IMR-90 (cell line): ENCODE data around the gene GPR35. TPM values are rescaled to one million over a fixed set of nuclear protein-coding genes. Genes with fewer than 3 reads are reported as not detected.

Source experiments
- ATAC-seq: fragments of 200-7000 bp; cut with Tn5 transposase; 2 replicates; pipeline ENCODE4 v1.9.1; 2020; ENCODE audit warnings: low read depth, mild to moderate bottlenecking, moderate library complexity
- BruUV-seq: library from RNA; stranded (reverse); fragments of 400-500 nt; replicated peaks from 2 replicates; lab custom pipeline; 2021; lab: Mats Ljungman, UMichigan
- CTCF ChIA-PET: fragments of 300-600 bp; formaldehyde crosslinking; extraction: SDS; loops from one replicate; lab custom pipeline; 2021; ENCODE audit warnings: antibody characterized with exemption; lab: Yijun Ruan, JAX
- POLR2A ChIA-PET: fragments of 300-600 bp; sonication (Branson Sonifier 250); formaldehyde crosslinking; loops from one replicate; lab custom pipeline; 2022; ENCODE audit warnings: antibody characterized with exemption; ENCODE audit not compliant: unreplicated experiment; lab: Charles Lee
- DNase-seq: peaks from one replicate; pipeline ENCODE4 v3.0.0; 2013
- H2AFZ ChIP-seq: replicated peaks from 2 replicates; pipeline ENCODE3; 2013; ENCODE audit warnings: low read length, mild to moderate bottlenecking; ENCODE audit not compliant: poor library complexity
- H2AK5ac ChIP-seq: 2 replicates; pipeline ENCODE4 v1.6.1; 2013; ENCODE audit warnings: low read depth, low read length, inconsistent platforms
- H2AK9ac ChIP-seq: replicated peaks from 2 replicates; pipeline ENCODE3; 2013; ENCODE audit warnings: mild to moderate bottlenecking, low read depth, low read length, moderate library complexity; ENCODE audit not compliant: poor library complexity
- H2BK120ac ChIP-seq: 2 replicates; pipeline ENCODE4 v1.6.1; 2013; ENCODE audit warnings: low read depth, low read length, inconsistent platforms
- H2BK15ac ChIP-seq: 3 replicates; pipeline ENCODE4 v1.6.1; 2013; ENCODE audit warnings: low read depth, low read length, inconsistent platforms
- H2BK20ac ChIP-seq: 2 replicates; pipeline ENCODE4 v1.6.1; 2013; ENCODE audit warnings: low read depth, mild to moderate bottlenecking, inconsistent platforms, low read length, moderate library complexity
- H2BK5ac ChIP-seq: 2 replicates; pipeline ENCODE4 v1.6.1; 2013; ENCODE audit warnings: mild to moderate bottlenecking, low read depth, low read length, inconsistent platforms; ENCODE audit not compliant: poor library complexity, severe bottlenecking
- H3K14ac ChIP-seq: replicated peaks from 2 replicates; pipeline ENCODE4 v1.6.1; 2013; ENCODE audit warnings: low read depth, low read length, inconsistent platforms
- H3K18ac ChIP-seq: 2 replicates; pipeline ENCODE4 v1.6.1; 2013; ENCODE audit warnings: low read depth, low read length, control low read depth
- H3K23ac ChIP-seq: 2 replicates; pipeline ENCODE4 v1.6.1; 2013; ENCODE audit warnings: low read depth, low read length, inconsistent platforms
- H3K27ac ChIP-seq: 2 replicates; pipeline ENCODE4 v1.5.1; 2013; ENCODE audit warnings: mild to moderate bottlenecking, control low read depth, low read length; ENCODE audit not compliant: insufficient read depth
- H3K27me3 ChIP-seq: 2 replicates; pipeline ENCODE4 v1.6.1; 2013; ENCODE audit warnings: low read length; ENCODE audit not compliant: control insufficient read depth, insufficient read depth
- H3K36me3 ChIP-seq: 2 replicates; pipeline ENCODE4 v1.6.1; 2013; ENCODE audit warnings: low read length, mixed read lengths; ENCODE audit not compliant: control insufficient read depth, insufficient read depth
- H3K4ac ChIP-seq: 2 replicates; pipeline ENCODE4 v1.6.1; 2013; ENCODE audit warnings: low read depth, low read length, inconsistent platforms
- H3K4me1 ChIP-seq: 2 replicates; pipeline ENCODE4 v1.6.1; 2013; ENCODE audit warnings: low read length, mixed read lengths; ENCODE audit not compliant: control insufficient read depth, insufficient read depth
- H3K4me2 ChIP-seq: 2 replicates; pipeline ENCODE4 v1.6.1; 2013; ENCODE audit warnings: low read depth, mild to moderate bottlenecking, control low read depth, low read length, moderate library complexity
- H3K4me3 ChIP-seq: 2 replicates; pipeline ENCODE4 v1.5.1; 2013; ENCODE audit warnings: low read depth, mild to moderate bottlenecking, control low read depth, low read length, moderate library complexity; ENCODE audit not compliant: insufficient read depth
- H3K56ac ChIP-seq: 2 replicates; pipeline ENCODE4 v1.6.1; 2013; ENCODE audit warnings: low read length, inconsistent platforms; ENCODE audit not compliant: insufficient read depth; ENCODE audit errors: extremely low read depth
- H3K79me1 ChIP-seq, 2 experiments: 2 replicates each; pipeline ENCODE4 v1.6.1; 2013; ENCODE audit warnings: low read length in 2 of 2, inconsistent platforms in 1 of 2, low read depth in 1 of 2
- H3K9ac ChIP-seq: 2 replicates; pipeline ENCODE4 v1.6.1; 2013; ENCODE audit warnings: low read depth, low read length, control low read depth
- H3K9me1 ChIP-seq: 2 replicates; pipeline ENCODE4 v1.6.1; 2013; ENCODE audit warnings: low read length, inconsistent platforms; ENCODE audit not compliant: insufficient read depth
- H3K9me3 ChIP-seq: 2 replicates; pipeline ENCODE4 v1.6.1; 2013; ENCODE audit warnings: low read length; ENCODE audit not compliant: control insufficient read depth, insufficient read depth
- H4K20me1 ChIP-seq: 2 replicates; pipeline ENCODE4 v1.6.1; 2013; ENCODE audit warnings: low read length, inconsistent platforms; ENCODE audit not compliant: insufficient read depth
- H4K5ac ChIP-seq: 2 replicates; pipeline ENCODE4 v1.6.1; 2013; ENCODE audit warnings: mild to moderate bottlenecking, low read depth, low read length, control low read depth
- H4K8ac ChIP-seq, 2 experiments: 2 replicates each; pipeline ENCODE4 v1.6.1; 2013; ENCODE audit warnings: low read depth in 2 of 2, low read length in 2 of 2, control low read depth in 1 of 2, inconsistent platforms in 1 of 2
- H4K91ac ChIP-seq: 2 replicates; pipeline ENCODE4 v1.6.1; 2013; ENCODE audit warnings: low read depth, low read length, inconsistent platforms; ENCODE audit not compliant: insufficient read depth
- MAZ ChIP-seq: IDR thresholded peaks from 2 replicates; pipeline ENCODE4 v1.6.1; 2012; ENCODE audit warnings: low read depth, mild to moderate bottlenecking, low read length, improper control_type of control experiment, moderate library complexity, borderline replicate concordance
- MXI1 ChIP-seq: IDR thresholded peaks from 2 replicates; pipeline ENCODE4 v1.6.1; 2012; ENCODE audit warnings: low read depth, mild to moderate bottlenecking, low read length, moderate library complexity, borderline replicate concordance
- RFX5 ChIP-seq: IDR thresholded peaks from 2 replicates; pipeline ENCODE4 v1.8.0; 2012; ENCODE audit warnings: low read depth, mild to moderate bottlenecking, low read length, moderate library complexity
- USF2 ChIP-seq: fragments of 150-350 bp; IDR thresholded peaks from 2 replicates; pipeline ENCODE4 v1.6.1; 2017; ENCODE audit warnings: mild to moderate bottlenecking, antibody characterized with exemption, low read length, low read depth
- WGBS, 2 experiments: methylation state at CpG; one replicate each; pipeline versions ENCODE4 v1.1.5 to v1.1.7; 2013; ENCODE audit warnings: missing lambda C conversion rate in 2 of 2; ENCODE audit not compliant: insufficient read length in 1 of 2; ENCODE audit errors: extremely low coverage in 2 of 2; 5-methylcytosine and 5-hydroxymethylcytosine counted together
- dilution Hi-C: fragments of 300-500 bp; cut with HindIII; formaldehyde crosslinking; loops from one replicate; pipeline ENCODE4 v1.14.3; 2018; ENCODE audit warnings: low sequenced_read_pairs; ENCODE audit not compliant: unreplicated experiment
- in situ Hi-C: fragments of 300-500 bp; cut with MboI; formaldehyde crosslinking; loops from 3 replicates; pipeline ENCODE4 v1.14.3; 2019; ENCODE audit warnings: low sequenced_read_pairs, inconsistent platforms, mixed read lengths
- intact Hi-C: fragments of 100-400 bp; cut with micrococcal nuclease; formaldehyde crosslinking; loops from 2 replicates; pipeline ENCODE4 v1.10.0; 2022
- polyA plus RNA-seq, 3 experiments: library from polyadenylated mRNA; depleted of rRNA; stranded (reverse); fragments of >200 nt; gene quantifications; 2 replicates each; pipeline ENCODE4 v1.2.3, GENCODE V29; 2012; ENCODE audit warnings: low replicate concordance in 1 of 3
- total RNA-seq: library from RNA; depleted of rRNA; stranded (reverse); fragments of >200 nt; gene quantifications from 2 replicates; pipeline ENCODE4 v1.2.3, GENCODE V29; 2012
- TF ChIP-seq, protein P1 (sequence below): conservative IDR thresholded peaks from 2 replicates; pipeline ENCODE4 v1.5.1; 2012; ENCODE audit warnings: mild to moderate bottlenecking, low read depth, low read length, improper control_type of control experiment

GPR35 gene
- total and polyA plus RNA-seq, 2 of the 4 experiments (the other 2 are of a cell fraction) = 0.31 TPM; not detected in 1

- Histone ChIP-seq H3K27ac (no peak overlapping the region), H4K20me1 (no peaks in the 10 kb centered on the region; the same call in none of the 2 replicates), H2BK15ac (no peak overlapping the region), H3K4me2 (no peak overlapping the region), H2AK5ac (no peak overlapping the region), H3K79me1 (peaks cover 0 to 25% of the 10 kb centered on the region in 2 experiments; a peak in 3 of 4 replicates), H3K9me1 (no peaks in the 10 kb centered on the region), H2BK120ac (no peak overlapping the region), H4K5ac (no peak overlapping the region), H2BK5ac (no peak overlapping the region), H3K9me3 (no peaks in the 10 kb centered on the region), H2AFZ (no peak overlapping the region), H2BK20ac (no peak overlapping the region), H3K18ac (no peak overlapping the region), H3K36me3 (peaks cover 36% of the 10 kb centered on the region), H3K4ac (no peak overlapping the region), H3K14ac (no peak overlapping the region), H3K4me3 (no peak overlapping the region), H3K9ac (no peak overlapping the region), H3K4me1 (no peaks in the 10 kb centered on the region), H3K27me3 (no peaks in the 10 kb centered on the region), H3K56ac (no peak overlapping the region), H2AK9ac (peak overlapping the region; percentile 37), H4K8ac (no peak overlapping the region), H4K91ac (no peak overlapping the region), H3K23ac (no peak overlapping the region)
- ChIA-PET POLR2A (interaction anchor here (0.9 kb wide), 1 partner anchor 8 kb away, joined by 4 read pairs; the partner anchor contains the start of gene CAPN10), CTCF (no interaction called here)
- ATAC-seq = no peak
- no peak for DNase-seq
- 90% methylated on average over 14 of the region's 34 CpGs; no CpG with 5 or more reads in 1 of the 2 experiments for WGBS, 2 experiments
- intact Hi-C loops = no loop called here
- in situ Hi-C loops = no loop called here
- TF ChIP-seq RFX5 = no peak
- no peak for TF ChIP-seq MAZ
- TF ChIP-seq, protein P1, sequence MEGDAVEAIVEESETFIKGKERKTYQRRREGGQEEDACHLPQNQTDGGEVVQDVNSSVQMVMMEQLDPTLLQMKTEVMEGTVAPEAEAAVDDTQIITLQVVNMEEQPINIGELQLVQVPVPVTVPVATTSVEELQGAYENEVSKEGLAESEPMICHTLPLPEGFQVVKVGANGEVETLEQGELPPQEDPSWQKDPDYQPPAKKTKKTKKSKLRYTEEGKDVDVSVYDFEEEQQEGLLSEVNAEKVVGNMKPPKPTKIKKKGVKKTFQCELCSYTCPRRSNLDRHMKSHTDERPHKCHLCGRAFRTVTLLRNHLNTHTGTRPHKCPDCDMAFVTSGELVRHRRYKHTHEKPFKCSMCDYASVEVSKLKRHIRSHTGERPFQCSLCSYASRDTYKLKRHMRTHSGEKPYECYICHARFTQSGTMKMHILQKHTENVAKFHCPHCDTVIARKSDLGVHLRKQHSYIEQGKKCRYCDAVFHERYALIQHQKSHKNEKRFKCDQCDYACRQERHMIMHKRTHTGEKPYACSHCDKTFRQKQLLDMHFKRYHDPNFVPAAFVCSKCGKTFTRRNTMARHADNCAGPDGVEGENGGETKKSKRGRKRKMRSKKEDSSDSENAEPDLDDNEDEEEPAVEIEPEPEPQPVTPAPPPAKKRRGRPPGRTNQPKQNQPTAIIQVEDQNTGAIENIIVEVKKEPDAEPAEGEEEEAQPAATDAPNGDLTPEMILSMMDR = no peak
- TF ChIP-seq MXI1 = no peak
- TF ChIP-seq USF2 = no peak
- BruUV-seq = no TSS peak
- dilution Hi-C loops = no loop called here
Observed at GRCh38 chr2:240594511-240595380, 30.5 kb upstream of the GPR35 start.
